NB4 (cell line): ENCODE data around the gene SRPRB.

Experiments used
- CTCF ChIP-seq: IDR thresholded peaks from one replicate; pipeline ENCODE4 v1.5.1; 2012; ENCODE audit warnings: low read depth, low read length
- MAX ChIP-seq: IDR thresholded peaks from 2 replicates; pipeline ENCODE4 v1.6.1; 2011; ENCODE audit warnings: low read depth, low read length

GRCh38 chr3:133829310-133829707 is 23.7 kb downstream of the SRPRB start:
- TF ChIP-seq CTCF: no peak
- TF ChIP-seq MAX: no peak
